ENCODE data around the gene FGGY.
A peak's percentile ranks its signal among the peaks of the same experiment; 100 is the strongest.

Gene FGGY

DNA sequence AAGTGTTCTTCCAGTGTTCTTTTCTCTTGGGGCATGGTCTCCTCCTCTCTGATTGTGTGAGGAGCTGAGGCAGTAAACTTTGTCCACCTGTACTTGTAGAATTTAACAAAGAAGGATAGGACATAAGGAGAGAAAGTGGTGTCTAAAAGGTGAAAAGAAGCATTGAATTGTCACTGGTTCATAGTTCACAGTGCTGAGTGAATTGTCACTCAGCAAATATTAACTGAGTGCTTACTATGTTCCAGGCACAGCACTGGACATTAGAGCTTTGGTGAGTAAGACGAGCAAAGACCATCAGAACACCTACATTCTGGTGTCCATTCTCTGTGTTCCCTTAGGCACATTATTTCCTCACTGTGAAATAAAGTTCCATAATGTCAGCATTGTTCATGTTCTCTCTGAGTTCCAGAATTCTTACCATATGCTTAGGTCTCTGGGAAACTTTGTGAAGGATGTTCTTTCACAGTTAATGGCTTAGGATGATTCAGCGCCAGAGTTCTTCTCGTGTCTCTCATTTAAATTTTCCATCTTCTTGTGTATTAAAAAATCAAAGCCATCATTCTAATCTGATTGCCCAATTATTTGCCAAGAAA lies 361.1 kb downstream of the FGGY start:
- Histone ChIP-seq H3K4me3 (ENCODE audit: low read length) (no peak overlapping the region), H3K4me1 (ENCODE audit: insufficient read depth, low read length) (no peaks in the 10 kb centered on the region), H3K9me3 (ENCODE audit: insufficient read depth, low read depth, low read length) (no peaks in the 10 kb centered on the region), H3K27ac (ENCODE audit: low read length) (no peak overlapping the region), H3K27me3 (ENCODE audit: insufficient read depth, low read length) (no peaks in the 10 kb centered on the region), H3K9ac (ENCODE audit: low read depth, low read length) (no peak overlapping the region), H3K36me3 (ENCODE audit: insufficient read depth, low read depth, low read length) (no peaks in the 10 kb centered on the region)

- peak overlapping the region; percentile 21; the same call in 1 of the 2 replicates for H3K4me3 ChIP-seq (ENCODE audit: low read length)
- no peaks in the 10 kb centered on the region for H3K27me3 ChIP-seq (ENCODE audit: insufficient read depth, low read length)
- no peak overlapping the region for H3K9ac ChIP-seq (ENCODE audit: low read depth, low read length)
- peaks cover 16% of the 10 kb centered on the region for H3K4me1 ChIP-seq (ENCODE audit: insufficient read depth, low read length)
- no peaks in the 10 kb centered on the region for H3K9me3 ChIP-seq (ENCODE audit: insufficient read depth, low read depth, low read length)
- H3K36me3 ChIP-seq (ENCODE audit: insufficient read depth, low read depth, low read length), result no peaks in the 10 kb centered on the region
- H3K27ac ChIP-seq (ENCODE audit: low read length), result no peak overlapping the region
These were observed 367.3 kb downstream of the FGGY start for GRCh38 chr1:59664166-59664565.

DNA sequence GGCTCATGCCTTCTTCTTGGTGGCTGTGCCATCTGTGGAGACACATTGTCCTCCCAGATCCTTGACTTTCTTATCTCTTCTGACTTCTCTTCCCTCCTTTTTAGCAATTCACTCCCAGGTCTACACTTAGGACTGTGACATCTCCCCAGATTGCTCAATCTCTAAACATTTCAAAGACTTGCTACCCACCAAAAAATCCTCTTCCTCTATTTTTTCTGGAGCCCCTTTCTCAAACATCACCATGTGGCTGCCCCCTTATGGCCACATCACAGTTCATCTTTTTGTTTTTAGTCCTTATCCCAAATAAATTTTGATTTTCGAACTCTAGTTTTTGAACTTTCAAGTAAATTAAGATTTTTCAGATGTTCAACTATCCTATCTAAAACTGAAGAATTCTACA lies 369.2 kb downstream of the FGGY start:
- H3K4me1 ChIP-seq (ENCODE audit: insufficient read depth, low read length), result peaks cover 30% of the 10 kb centered on the region
- no peak overlapping the region for H3K27ac ChIP-seq (ENCODE audit: low read length)
- no peaks in the 10 kb centered on the region for H3K9me3 ChIP-seq (ENCODE audit: insufficient read depth, low read depth, low read length)
- H3K4me3 ChIP-seq (ENCODE audit: low read length), result no peak overlapping the region
- H3K9ac ChIP-seq (ENCODE audit: low read depth, low read length), result no peak overlapping the region
- no peaks in the 10 kb centered on the region for H3K36me3 ChIP-seq (ENCODE audit: insufficient read depth, low read depth, low read length)
- H3K27me3 ChIP-seq (ENCODE audit: insufficient read depth, low read length), result no peaks in the 10 kb centered on the region

DNA sequence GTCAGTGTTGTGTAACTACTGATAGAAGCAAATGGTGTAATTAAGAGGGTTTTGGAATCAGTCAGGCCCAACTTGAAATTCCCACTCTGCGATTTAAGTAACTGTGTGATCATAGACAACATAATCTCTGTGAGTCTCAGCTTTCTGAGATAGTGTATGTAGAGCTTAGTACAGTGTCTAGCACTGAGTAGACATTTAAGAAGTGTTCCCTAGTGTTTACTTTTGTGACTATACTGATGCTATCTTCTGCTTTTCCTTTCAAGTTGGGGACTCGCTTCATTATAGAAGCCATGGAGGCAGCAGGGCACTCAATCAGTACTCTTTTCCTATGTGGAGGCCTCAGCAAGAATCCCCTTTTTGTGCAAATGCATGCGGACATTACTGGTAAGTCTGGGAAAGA lies 370.1 kb downstream of the FGGY start:
- peaks cover 30% of the 10 kb centered on the region for H3K4me1 ChIP-seq (ENCODE audit: insufficient read depth, low read length)

DNA sequence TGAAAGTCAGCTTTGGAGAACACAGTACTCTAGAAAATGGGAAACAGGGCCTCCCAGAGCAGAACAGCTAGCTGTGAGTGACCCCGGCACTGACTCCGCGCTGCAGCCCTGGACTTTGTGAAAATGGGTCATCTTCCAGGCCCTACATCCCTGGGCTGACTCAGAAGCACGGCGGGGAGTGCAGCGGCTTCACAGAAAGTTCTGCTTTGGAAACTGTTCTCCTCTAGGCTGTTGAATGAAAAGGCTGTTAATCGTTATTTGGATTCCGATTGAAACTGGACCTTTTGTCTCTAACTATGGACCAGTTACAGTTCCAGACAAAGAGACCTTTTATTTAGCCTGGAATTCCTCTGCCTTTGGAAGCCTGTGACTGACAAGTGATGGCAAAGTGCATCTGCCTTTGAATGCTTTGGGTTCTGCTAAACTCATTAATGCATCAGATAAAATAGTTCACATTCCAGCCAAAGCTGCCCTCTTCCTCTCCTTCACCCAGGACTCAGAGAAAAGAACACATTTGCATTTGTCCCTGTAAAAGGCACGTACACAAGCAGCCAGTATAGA lies 372.9 kb downstream of the FGGY start:
- Histone ChIP-seq H3K27me3 (ENCODE audit: insufficient read depth, low read length) (no peaks in the 10 kb centered on the region), H3K4me1 (ENCODE audit: insufficient read depth, low read length) (peaks cover 20% of the 10 kb centered on the region), H3K4me3 (ENCODE audit: low read length) (no peak overlapping the region), H3K9ac (ENCODE audit: low read depth, low read length) (no peak overlapping the region), H3K27ac (ENCODE audit: low read length) (no peak overlapping the region), H3K9me3 (ENCODE audit: insufficient read depth, low read depth, low read length) (no peaks in the 10 kb centered on the region), H3K36me3 (ENCODE audit: insufficient read depth, low read depth, low read length) (no peaks in the 10 kb centered on the region)

More for the DNA sequence above, 370.1 kb downstream of the FGGY start:
- Histone ChIP-seq H3K9ac (ENCODE audit: low read depth, low read length) (no peak overlapping the region), H3K4me3 (ENCODE audit: low read length) (no peak overlapping the region), H3K9me3 (ENCODE audit: insufficient read depth, low read depth, low read length) (no peaks in the 10 kb centered on the region), H3K27ac (ENCODE audit: low read length) (no peak overlapping the region), H3K36me3 (ENCODE audit: insufficient read depth, low read depth, low read length) (no peaks in the 10 kb centered on the region), H3K27me3 (ENCODE audit: insufficient read depth, low read length) (no peaks in the 10 kb centered on the region)

DNA sequence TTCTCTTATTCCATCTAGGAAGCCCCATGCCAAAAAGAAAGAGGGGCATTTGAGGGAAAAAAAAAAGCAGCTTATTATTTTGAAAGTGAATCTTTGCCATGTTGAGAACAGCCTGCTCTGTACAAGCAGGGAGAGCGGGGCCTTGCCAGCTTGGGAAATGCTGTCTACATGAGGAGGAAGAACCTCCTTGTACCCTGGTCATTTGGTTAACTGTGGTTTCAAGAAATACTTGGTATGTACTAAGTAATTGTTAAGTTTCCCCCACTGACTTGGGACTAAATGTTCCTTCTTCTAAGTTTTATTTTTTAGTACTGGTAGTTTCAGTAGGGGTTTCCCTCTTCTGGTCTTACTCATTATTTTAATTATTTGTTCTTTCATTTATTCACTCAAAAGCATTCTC lies 373.8 kb downstream of the FGGY start:
- no peaks in the 10 kb centered on the region for H3K36me3 ChIP-seq (ENCODE audit: insufficient read depth, low read depth, low read length)
- H3K27ac ChIP-seq (ENCODE audit: low read length), result no peak overlapping the region
- no peak overlapping the region for H3K4me3 ChIP-seq (ENCODE audit: low read length)
- H3K9ac ChIP-seq (ENCODE audit: low read depth, low read length), result no peak overlapping the region
- peaks cover 20% of the 10 kb centered on the region for H3K4me1 ChIP-seq (ENCODE audit: insufficient read depth, low read length)
- no peaks in the 10 kb centered on the region for H3K9me3 ChIP-seq (ENCODE audit: insufficient read depth, low read depth, low read length)
- no peaks in the 10 kb centered on the region for H3K27me3 ChIP-seq (ENCODE audit: insufficient read depth, low read length)

GRCh38 chr1:59671066-59671952 lies 374.4 kb downstream of the FGGY start:
- Histone ChIP-seq H3K27ac (ENCODE audit: low read length) (no peak overlapping the region), H3K4me1 (ENCODE audit: insufficient read depth, low read length) (peaks cover 20% of the 10 kb centered on the region), H3K27me3 (ENCODE audit: insufficient read depth, low read length) (no peaks in the 10 kb centered on the region), H3K4me3 (ENCODE audit: low read length) (no peak overlapping the region), H3K9me3 (ENCODE audit: insufficient read depth, low read depth, low read length) (no peaks in the 10 kb centered on the region), H3K9ac (ENCODE audit: low read depth, low read length) (no peak overlapping the region), H3K36me3 (ENCODE audit: insufficient read depth, low read depth, low read length) (no peaks in the 10 kb centered on the region)

- Histone ChIP-seq H3K27ac (ENCODE audit: low read length) (no peak overlapping the region), H3K9ac (ENCODE audit: low read depth, low read length) (no peak overlapping the region), H3K36me3 (ENCODE audit: insufficient read depth, low read depth, low read length) (no peaks in the 10 kb centered on the region), H3K27me3 (ENCODE audit: insufficient read depth, low read length) (no peaks in the 10 kb centered on the region), H3K9me3 (ENCODE audit: insufficient read depth, low read depth, low read length) (no peaks in the 10 kb centered on the region), H3K4me1 (ENCODE audit: insufficient read depth, low read length) (peaks cover 20% of the 10 kb centered on the region), H3K4me3 (ENCODE audit: low read length) (no peak overlapping the region)
These were observed 375.0 kb downstream of the FGGY start for GRCh38 chr1:59671953-59672305.

- Histone ChIP-seq H3K36me3 (ENCODE audit: insufficient read depth, low read depth, low read length) (no peaks in the 10 kb centered on the region), H3K9me3 (ENCODE audit: insufficient read depth, low read depth, low read length) (no peaks in the 10 kb centered on the region), H3K9ac (ENCODE audit: low read depth, low read length) (no peak overlapping the region), H3K4me3 (ENCODE audit: low read length) (no peak overlapping the region), H3K27ac (ENCODE audit: low read length) (no peak overlapping the region), H3K27me3 (ENCODE audit: insufficient read depth, low read length) (no peaks in the 10 kb centered on the region), H3K4me1 (ENCODE audit: insufficient read depth, low read length) (peaks cover 28% of the 10 kb centered on the region)
These were observed 376.1 kb downstream of the FGGY start for GRCh38 chr1:59672851-59673572.

- no peak overlapping the region for H3K4me3 ChIP-seq (ENCODE audit: low read length)
- peaks cover 35% of the 10 kb centered on the region for H3K4me1 ChIP-seq (ENCODE audit: insufficient read depth, low read length)
- no peak overlapping the region for H3K9ac ChIP-seq (ENCODE audit: low read depth, low read length)
- no peaks in the 10 kb centered on the region for H3K36me3 ChIP-seq (ENCODE audit: insufficient read depth, low read depth, low read length)
- H3K9me3 ChIP-seq (ENCODE audit: insufficient read depth, low read depth, low read length), result no peaks in the 10 kb centered on the region
- H3K27me3 ChIP-seq (ENCODE audit: insufficient read depth, low read length), result no peaks in the 10 kb centered on the region
- no peak overlapping the region for H3K27ac ChIP-seq (ENCODE audit: low read length)
These were observed 376.9 kb downstream of the FGGY start for GRCh38 chr1:59673573-59674450.

- Histone ChIP-seq H3K27ac (ENCODE audit: low read length) (no peak overlapping the region), H3K4me3 (ENCODE audit: low read length) (no peak overlapping the region), H3K4me1 (ENCODE audit: insufficient read depth, low read length) (peaks cover 34% of the 10 kb centered on the region; the same call in 1 of the 2 replicates)
These were observed 377.7 kb downstream of the FGGY start for GRCh38 chr1:59674595-59674994.

More at GRCh38 chr1:59674595-59674994, 377.7 kb downstream of the FGGY start:
- no peaks in the 10 kb centered on the region for H3K9me3 ChIP-seq (ENCODE audit: insufficient read depth, low read depth, low read length)
- H3K27me3 ChIP-seq (ENCODE audit: insufficient read depth, low read length), result no peaks in the 10 kb centered on the region
- no peak overlapping the region for H3K9ac ChIP-seq (ENCODE audit: low read depth, low read length)
- no peaks in the 10 kb centered on the region for H3K36me3 ChIP-seq (ENCODE audit: insufficient read depth, low read depth, low read length)

Measured in iPS-20b (cell line).